ENCODE data around the gene SDHAF2.

- TF ChIP-seq CTCF (IDR thresholded peaks at IDR 0.05; ENCODE audit: low read length), result no peak
- TF ChIP-seq EZH2 (IDR thresholded peaks at IDR 0.05; ENCODE audit: borderline replicate concordance, low read length), result no peak
Observed at GRCh38 chr11:61390161-61390560, 39.8 kb upstream of the SDHAF2 start.
